Measurements from ENCODE around the gene PHF12. TPM values are rescaled to one million over a fixed set of nuclear protein-coding genes. Genes with fewer than 3 reads are reported as not detected.
"Not testable (repeated sequence)": the region's sequence is repeated elsewhere in the genome, so short reads cannot be mapped to it uniquely, and the experiment has no call there.

The PHF12 gene
- total RNA-seq, 1 donor from 2014 or later = 23.2 TPM

DNA sequence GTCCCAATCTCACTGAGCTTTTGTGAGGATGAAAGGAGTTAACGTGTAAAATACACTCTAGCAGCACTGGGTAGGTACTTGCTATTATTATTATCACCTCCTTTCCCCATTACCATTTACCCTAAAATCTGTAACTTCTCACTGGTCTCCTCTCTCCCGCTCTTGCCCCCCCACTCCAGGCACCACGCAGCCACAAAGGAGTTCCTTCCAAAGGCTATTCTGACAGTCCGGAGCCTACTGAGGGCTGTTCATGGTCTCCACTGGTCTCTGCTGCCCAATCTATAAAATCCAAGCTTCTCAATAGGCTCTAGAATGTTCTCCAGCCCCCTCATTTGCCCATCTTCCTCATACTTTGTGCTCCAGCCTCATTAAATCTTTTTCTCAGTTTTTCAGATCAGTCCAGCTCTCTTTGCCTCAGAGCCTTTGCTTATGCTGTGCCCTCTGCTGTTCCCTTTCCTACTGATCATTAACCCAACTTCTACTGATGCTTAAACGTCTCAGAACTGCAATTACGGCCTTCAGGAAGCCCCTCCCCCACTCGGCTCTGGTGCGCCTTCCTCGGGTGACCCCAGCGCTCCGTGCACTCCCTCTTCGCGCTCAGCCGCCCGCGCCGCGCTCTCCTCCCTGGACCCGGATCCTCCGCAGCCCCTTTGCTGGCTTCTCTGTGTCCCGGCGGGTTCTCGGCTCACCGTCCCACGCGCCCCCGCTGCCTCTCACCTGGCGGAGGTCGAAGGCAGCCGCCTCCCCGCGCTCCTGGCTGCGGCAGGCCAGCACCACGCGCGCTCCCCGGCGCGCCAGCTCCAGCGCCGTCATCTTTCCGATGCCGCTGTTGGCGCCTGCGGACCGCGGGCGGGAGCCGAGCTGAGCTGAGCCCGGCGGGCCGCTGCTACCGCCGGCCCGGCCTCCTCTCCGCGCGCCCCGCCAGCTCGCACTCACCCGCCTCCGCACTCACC, 49.2 kb downstream of the PHF12 start:
- DNase-seq = peak; percentile 54

DNA sequence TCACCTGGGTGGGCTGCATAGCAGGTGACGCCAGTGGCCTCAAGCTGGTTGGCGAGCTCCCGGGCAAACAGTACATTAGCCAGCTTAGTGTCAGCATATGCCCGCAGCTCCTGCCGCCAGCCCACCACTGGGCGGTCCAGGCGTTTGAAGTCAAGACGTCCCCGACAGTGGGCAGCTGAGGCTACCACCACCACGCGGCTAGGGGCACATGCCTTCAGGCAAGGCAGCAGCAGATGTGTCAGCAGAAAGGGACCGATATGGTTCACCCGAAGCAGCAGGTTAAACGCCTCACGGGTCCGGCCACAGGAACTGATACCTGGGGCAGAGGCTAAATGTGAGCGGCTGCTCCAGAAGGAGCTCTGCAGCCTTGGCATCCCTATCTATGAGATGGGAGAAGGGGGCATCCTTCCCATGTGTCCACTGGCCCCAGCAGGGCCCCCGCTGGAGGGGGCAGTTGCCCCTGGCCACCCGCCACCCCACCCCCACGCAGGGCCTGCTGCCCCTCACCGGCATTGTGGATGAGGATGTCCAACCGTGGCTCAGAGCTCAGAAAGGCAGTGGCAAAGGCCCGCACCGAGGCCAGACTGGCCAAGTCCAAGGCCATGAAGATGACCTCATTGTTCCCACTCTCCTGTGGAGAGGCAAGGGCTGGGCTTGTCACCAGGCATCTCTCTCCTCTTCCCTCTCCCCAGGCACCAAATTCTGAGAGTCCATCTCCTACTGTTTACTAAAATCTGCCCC, 50.2 kb downstream of the PHF12 start:
- no peak for DNase-seq

DNA sequence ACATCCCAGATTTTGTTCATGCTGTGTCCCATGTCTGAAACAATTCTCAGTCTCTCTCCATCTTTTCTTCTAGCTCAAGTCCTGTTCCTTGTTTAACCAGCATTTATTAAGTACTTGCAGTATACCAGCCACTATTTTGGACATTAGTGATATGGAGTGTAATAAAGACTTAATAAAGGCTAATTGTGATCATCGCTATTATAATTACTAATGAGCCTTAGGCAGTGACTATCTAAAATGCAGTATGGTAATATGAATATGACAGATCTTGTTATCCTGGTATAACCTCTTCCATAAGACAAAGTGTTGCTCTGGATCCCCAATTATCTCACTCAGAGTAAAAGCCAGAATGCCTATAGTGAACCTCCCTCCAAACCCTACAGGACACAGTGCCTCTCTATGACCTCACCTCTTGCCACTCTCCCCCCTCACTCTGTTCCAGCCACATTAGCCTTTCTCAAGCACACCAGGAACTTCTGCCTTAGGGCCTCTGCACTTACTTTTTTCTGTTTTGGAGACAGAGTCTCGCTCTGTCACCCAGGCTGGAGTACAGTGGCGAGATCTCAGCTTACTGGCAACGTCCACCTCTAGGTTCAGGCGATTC, 52.0 kb downstream of the PHF12 start:
- no peak for DNase-seq

DNA sequence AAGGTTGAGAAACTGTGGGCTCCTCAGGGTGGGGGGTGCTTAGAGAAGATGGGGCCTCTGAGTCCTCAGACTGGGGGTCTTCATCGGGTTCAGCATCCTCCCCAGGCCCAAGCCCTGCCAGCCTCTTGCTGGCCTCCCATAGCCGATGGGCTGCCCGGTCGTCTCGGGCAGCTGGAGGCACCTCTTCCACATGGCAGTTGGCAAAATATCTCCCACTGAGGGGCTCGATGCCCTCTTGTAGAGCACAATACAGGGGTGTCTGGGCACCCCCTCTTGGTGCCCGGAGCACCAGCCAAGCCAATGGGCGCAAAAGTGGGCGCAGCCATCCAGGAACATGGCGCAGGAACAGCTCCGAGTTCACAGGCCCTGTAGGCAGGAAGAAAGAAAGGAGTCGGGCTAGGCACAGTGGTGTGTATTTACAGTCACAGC, 52.8 kb downstream of the PHF12 start:
- no peak for DNase-seq

DNA sequence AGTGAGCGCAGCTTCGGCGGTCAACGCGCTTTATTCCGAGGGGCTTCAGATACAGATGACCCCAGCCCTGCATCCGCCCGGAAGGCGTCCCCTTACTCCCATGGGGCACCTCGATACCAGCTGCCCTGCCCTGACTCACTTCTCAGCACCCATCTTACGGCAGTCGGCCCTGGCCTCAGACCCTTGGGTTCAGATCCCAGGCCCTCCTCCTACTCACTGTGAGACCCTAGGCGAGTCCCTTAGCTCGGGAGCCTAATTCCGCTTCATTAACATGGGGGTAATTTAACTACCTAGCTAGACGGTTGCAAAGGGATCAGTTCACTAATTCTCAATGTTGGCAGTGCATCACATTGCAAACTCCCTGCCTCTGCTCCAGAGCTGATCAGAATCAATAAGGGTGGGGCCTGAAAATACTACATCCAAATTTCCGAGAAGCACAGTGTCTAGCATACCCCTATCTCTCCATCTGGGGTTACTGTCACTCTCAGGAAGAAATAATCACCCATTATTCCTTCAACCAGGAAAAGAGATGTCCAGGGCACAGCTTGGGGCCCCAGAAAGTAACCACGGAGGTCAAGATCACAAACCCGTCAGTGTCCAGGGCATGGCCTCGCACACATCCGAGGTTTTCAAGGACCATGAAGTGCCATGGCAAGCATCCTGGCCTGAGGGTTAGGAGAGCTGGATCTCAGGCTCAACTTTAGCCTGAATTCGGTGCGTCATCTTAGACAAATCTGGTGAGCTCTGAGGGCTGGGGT, 53.4 kb downstream of the PHF12 start:
- no peak for DNase-seq

DNA sequence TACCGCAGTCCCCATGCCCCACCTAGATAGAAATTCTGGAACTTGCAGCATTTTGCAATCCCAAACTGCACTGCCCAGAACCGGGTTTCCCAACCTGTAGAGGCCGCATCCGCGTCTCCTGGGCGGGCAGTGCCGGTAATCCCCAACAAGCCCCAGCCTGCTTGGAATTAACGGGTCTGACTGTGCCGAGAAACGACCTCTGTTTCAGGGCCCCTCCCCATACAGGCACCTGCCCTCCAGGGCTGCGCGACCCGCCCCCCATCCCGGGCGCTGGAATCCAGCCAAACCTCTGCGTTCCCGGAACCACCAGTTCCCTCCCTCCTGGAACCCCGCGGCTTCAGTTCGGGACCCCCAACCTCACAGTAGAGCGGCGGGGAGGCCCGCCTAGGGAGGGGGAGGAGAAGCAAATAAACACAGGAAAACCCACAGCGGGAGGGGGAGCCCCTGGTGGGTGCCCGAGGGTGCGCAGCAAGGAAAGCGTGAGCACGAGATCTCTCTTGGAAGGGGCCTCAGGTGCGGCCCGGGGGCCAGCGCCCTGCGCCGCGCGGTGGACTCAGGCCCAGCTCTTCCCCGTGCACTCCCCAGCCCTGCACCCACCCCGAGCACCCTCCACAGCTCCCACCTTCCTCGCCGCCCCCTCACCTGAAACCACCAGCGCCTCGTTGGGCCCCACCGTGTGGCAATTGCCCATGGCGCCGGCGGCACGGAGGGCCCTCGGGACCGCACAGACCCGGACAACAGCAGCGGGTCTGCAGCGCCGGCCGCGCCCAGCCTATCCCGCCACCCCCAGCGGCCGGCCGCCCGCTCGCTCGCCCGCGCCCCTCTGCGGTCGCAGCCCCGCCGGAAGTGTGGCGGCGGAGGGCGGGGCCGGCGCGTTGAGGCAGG, 54.2 kb downstream of the PHF12 start, which contains the start of gene FLOT2:
TSS of gene FLOT2 (minus strand) at position 850 of the 885 bp plus-strand sequence. CDS start at position 691, 159 bp downstream.
- DNase-seq = peak; percentile 76

DNA sequence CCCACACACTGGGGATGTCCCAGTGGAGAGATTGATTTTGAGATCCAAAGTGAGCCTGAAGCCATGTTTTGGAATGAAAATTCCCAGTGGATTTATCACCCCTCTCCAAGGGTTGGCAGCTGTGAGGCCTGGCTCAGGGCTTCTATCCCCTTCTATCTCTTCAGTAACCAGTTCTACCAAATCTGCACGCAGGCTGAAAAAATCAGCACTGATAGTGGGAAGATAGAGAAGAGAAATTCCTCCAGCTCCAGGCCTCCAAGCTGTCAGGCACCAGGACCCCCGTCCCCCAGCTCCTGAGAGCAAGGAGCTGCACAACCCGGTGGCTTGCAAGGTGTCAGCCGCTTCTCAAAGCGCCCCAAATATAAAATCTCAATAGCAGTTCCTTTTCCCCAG, 54.8 kb downstream of the PHF12 start:
- peak; percentile 3 for DNase-seq

DNA sequence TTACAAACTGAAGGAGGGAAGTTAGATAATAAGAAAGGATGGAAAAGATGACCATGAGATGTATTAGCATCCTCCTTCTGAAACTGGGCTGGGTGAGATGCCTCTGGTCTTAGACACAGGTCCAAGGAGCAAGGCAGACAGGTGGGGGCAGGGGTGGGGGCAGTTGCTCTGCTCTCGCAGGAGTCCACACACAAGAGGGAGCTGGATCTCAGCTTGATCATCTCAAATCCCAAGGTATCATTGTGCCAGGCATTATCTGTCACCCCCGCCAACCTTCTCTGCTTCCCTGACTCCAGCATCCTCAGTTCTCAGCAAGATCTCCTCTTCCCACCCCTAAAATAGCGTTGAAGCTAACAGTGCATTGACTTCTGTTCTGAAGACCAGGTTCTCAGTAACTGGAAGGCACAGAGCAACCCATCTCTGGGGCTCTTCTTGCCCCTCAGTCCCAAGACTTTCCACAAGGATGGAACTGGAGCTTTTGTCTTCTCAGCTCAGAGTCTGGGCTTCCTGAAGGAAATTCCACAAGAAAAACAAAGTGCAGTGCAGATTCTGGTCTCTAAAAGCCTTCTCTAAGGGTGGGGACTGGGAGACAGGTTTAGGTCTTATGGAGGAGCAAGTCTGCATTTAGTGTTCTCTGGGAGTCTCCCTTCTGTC, 55.4 kb downstream of the PHF12 start:
- no peak for DNase-seq

DNA sequence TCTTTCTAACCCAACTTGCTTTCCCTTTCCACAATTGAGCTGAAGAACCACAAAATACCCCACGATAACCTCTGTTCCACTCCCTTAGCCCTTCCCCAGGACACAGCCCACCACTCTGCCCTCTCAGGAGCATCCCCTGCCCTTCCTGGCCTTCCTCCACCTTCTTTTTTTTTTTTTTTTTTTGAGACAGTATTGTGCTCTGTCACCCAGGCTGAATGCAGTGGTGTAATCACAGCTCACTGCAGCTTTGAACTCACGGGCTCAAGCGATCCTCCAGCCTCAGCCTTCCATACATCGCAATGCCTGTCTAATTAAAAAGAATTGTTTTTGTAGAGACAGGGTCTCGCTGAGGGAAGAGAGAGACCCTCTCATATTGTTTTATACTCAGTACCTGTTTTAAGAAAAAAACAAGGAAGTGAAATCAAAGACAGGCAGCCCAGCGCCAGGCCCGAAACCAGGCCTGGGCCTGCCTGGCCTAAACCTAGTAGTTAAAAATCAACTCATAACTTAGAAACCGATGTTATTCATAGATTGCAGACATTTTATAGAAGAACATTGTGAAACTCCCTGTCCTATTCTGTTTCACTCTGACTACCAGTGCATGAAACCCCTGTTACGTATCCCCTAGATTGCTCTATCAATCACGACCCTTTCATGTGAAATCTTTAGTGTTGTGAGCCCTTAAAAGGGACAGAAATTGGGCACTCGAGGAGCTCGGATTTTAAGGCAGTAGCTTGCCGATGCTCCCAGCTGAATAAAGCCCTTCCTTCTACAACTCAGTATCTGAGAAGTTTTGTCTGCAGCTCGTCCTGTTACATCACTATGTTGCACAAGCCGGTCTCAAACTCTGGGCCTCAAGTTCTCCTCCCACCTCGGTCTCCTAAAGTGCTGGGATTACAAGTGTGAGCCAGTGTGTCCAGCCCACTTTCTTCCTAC, 57.8 kb downstream of the PHF12 start:
- not testable (repeated sequence) for DNase-seq

DNA sequence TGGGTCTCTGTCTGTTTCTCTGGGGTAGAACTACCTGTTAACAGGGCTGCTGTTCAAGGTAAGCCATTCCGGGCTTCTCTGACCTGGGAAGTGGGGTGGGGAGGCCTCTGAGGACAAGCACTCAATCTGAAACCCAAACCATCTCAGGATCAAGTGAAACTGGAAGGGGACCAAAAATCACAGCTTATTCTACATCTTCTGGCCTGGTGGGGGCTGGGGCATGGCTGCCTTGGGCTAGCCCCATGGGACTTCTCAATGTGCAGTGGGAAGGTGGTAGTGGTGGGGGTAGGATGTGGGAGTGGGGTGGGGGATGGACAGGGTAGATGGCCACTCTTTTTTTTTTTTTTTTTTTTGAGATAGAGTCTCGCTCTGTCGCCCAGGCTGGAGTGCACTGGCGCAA, 59.3 kb downstream of the PHF12 start:
- no peak for DNase-seq

DNA sequence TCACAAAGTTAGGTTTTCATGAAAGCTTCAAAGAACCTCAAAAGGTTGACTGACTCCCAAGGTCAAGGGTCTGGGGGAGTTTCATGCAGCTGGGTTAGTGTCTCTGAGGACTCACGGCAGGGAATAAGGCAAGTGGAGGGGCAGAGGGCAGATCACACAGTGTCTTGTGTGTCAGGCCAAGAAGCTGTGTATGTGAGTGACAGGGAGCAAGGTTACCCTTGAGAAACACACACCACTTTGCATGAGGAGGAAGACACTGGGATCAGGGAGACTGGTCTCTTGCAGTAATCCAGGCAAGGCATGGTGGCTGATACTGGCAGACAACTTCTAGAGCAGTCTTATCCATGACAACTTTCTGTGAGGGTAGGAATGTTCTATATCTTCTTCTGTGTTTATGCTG, 60.1 kb downstream of the PHF12 start:
- DNase-seq = no peak

DNA sequence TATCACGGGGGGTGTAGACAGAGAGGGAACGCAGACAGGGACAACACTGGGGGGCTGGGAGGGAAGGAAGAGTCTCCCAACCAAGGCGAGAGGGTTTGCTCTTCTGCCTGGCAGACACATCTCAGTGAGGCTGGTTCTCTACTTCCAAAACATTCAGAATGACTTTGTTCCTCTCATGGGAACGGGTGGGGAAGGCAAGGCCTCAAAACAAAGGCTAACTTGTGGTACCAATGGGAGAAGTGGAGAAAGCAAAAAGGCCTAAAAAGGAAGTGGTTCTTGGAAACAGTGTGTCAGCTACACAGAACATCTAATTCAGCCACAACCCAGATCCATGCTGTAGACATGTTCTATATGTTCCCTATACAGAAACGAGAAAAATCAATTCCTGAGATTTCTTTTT, 61.3 kb downstream of the PHF12 start:
- no peak for DNase-seq

DNA sequence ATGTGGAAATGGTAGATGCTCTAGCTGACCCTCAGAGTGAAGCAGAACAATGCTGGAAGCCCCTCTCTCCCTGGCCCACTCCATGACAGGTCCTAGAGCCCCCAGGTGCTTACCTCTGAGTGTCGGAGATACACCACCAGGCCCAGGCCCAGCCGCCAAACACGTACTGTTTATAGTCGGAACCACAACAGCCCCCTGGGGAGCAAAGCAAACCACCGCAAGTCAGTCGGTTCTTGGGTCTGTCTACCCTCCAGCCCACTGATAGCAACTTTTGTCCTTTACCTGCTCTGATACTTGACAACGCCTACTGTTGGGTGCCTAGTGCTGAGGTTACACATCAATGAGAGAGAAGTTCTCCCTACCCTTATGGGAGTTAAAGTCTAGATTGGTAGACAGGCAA, 62.5 kb downstream of the PHF12 start:
- no peak for DNase-seq

DNA sequence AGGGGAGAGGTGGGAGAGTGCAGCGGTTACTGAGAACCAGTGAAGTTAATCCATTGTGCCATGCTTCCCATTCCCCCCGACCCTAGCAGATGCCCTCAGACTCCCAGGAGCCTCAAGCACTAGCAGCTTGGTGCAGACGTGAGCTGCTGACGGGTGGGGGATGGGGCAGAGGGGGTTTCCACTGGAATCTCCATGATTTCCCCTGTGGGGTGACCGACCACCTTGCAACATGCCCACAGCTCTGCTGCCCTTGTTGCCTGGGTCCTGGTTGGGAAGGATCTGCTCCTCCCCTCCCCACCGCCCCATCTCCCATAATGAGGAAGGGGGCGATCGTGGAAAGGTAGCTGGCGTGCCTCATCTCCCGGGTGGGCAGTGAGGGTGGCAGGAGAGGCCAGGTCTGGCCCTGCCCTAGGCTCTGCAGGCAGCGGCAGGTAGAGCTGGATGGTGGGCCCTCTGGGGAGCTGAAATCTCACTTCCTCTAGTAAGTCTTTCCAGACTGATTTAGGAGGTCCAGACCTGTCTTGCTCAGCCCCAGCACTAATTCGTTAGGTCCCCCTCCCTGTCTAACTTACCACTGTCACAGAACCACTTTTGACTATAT, 63.3 kb downstream of the PHF12 start:
- no peak for DNase-seq

DNA sequence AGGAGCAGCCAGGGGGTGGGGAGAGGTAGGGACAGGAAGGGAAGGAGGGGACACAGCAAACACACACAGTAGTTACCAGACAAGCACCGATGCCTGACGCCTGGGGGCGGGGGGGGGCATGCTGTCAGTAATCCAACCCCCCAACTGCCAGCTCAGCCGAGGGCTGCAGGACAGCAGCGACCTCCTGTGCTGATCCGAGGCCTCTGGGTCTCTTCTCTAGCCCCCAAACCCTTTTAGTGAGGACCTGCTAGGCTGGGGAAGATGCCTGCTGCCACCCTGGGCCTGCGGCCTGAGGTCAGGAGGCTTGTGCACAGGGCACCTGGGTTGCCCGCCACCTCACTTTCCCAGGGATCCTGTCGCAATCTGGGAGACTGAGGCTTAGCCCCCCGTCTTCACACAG, 65.4 kb downstream of the PHF12 start:
- no peak for DNase-seq

DNA sequence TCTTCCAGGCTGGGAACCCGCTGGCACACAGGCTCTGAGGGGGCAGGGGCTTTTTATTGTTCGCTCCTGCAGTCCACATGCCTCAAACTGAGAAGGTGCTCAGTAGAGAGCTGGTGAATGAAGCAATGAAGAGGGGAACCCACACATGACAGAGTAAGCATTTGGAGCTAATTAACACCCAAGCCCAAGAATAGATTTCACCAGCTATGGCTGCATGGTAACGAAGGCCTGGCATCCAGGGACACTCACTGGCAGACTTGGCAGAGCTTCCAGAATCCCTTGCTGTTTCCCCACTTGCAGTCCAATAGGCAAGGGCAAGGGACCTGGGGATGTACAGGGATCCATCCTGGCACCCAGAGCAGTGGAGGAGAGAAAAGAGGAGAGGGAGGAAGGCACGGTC, 66.0 kb downstream of the PHF12 start:
- no peak for DNase-seq

DNA sequence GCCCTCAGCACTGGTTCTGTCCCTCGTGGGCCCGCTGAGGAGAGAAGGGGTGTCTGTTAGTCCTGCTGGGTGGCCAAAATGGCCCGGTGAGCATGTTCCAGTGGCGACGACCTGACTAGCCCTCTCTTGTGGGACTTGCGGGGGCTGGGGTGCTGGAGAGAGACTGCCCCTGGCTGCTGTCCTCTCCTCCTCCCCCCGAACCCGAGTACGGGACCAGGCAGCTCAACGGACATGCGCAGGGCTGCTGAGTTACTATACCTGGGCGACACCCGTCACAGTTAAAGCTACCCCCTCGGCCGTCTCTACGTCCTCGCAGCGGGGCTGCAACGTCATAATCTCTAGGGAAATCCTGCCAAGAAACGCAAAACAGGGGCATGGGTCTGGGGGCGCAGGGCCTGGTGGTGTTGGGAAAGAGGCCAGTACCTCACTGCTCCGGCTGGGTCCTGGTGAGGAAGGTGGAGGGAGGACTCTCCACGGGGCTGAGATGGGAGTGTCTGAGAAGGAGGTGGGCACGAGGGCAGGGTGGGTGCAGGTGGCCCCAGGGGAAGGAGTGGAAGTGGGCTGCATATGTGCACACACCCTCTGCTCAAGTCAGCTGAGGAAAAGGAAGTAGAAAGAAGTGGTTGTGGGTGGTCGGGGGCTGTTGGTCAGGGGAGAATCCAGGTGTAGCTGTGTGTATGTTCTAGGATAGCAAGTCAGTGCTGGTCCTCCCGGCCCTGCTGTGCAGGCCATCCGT, 67.2 kb downstream of the PHF12 start:
- no peak for DNase-seq
